ENCODE results near the gene CIDEC. TPM values are rescaled to one million over a fixed set of nuclear protein-coding genes. Genes with fewer than 3 reads are reported as not detected.
"Not testable (repeated sequence)": the region's sequence is repeated elsewhere in the genome, so short reads cannot be mapped to it uniquely, and the experiment has no call there.

CIDEC gene
- total RNA-seq, 4 donors from 2014 or later: 12.5 to 34.7 (median 26.1) TPM

GRCh38 chr3:9898467-9899241 lies 18.6 kb upstream of the CIDEC start:
- H3K9me3 ChIP-seq: no peaks in the 10 kb centered on the region
- H3K4me1 ChIP-seq: peaks cover 48% of the 10 kb centered on the region
- TF ChIP-seq CTCF (IDR thresholded peaks at IDR 0.05) (no peak), EP300 (IDR thresholded peaks at IDR 0.05) (no peak), POLR2AphosphoS5 (IDR thresholded peaks at IDR 0.05) (no peak), POLR2A (IDR thresholded peaks at IDR 0.05) (no peak)
- peak overlapping the region; percentile 50 for H3K27ac ChIP-seq
- H3K4me3 ChIP-seq: no peak overlapping the region
- no peaks in the 10 kb centered on the region for H3K27me3 ChIP-seq
- WGBS: 50% methylated on average over 8 of the region's 8 CpGs
- no peaks in the 10 kb centered on the region for H3K36me3 ChIP-seq
- DNase-seq (ENCODE audit: low spot score in 2 of 2): no peak

- Histone ChIP-seq H3K9me3 (no peaks in the 10 kb centered on the region), H3K4me1 (peaks cover 48% of the 10 kb centered on the region), H3K27ac (peak overlapping the region; percentile 50), H3K27me3 (no peaks in the 10 kb centered on the region), H3K4me3 (no peak overlapping the region), H3K36me3 (peaks cover 6% of the 10 kb centered on the region)
- TF ChIP-seq EP300 (IDR thresholded peaks at IDR 0.05) (no peak), POLR2A (IDR thresholded peaks at IDR 0.05) (no peak), POLR2AphosphoS5 (IDR thresholded peaks at IDR 0.05) (no peak), CTCF (IDR thresholded peaks at IDR 0.05) (no peak)
- WGBS: 63% methylated on average over 3 of the region's 4 CpGs
- DNase-seq (ENCODE audit: low spot score in 2 of 2): no peak
Observed at GRCh38 chr3:9897408-9898372, 17.6 kb upstream of the CIDEC start.

GRCh38 chr3:9896755-9897407 lies 16.8 kb upstream of the CIDEC start:
- not testable (repeated sequence) for H3K9me3 ChIP-seq; H3K27me3 ChIP-seq; H3K36me3 ChIP-seq; DNase-seq (ENCODE audit: low spot score in 2 of 2); H3K4me3 ChIP-seq
- Histone ChIP-seq H3K4me1 (peaks cover 45% of the 10 kb centered on the region), H3K27ac (peak overlapping the region; percentile 50)
- 79% methylated on average over 10 of the region's 10 CpGs for WGBS

GRCh38 chr3:9895715-9896114 lies 15.7 kb upstream of the CIDEC start:
- H3K9me3 ChIP-seq; H3K27ac ChIP-seq; H3K27me3 ChIP-seq; H3K36me3 ChIP-seq; DNase-seq (ENCODE audit: low spot score in 2 of 2); H3K4me3 ChIP-seq: not testable (repeated sequence)
- WGBS: 96% methylated on average over 3 of the region's 3 CpGs
- H3K4me1 ChIP-seq: peaks cover 56% of the 10 kb centered on the region

GRCh38 chr3:9893739-9894138 lies 13.7 kb upstream of the CIDEC start:
- TF ChIP-seq POLR2AphosphoS5 (IDR thresholded peaks at IDR 0.05): no peak
- TF ChIP-seq EP300 (IDR thresholded peaks at IDR 0.05): no peak
- Histone ChIP-seq H3K4me1 (peaks cover 51% of the 10 kb centered on the region), H3K9me3 (no peaks in the 10 kb centered on the region), H3K36me3 (peaks cover 6% of the 10 kb centered on the region), H3K27ac (peak overlapping the region; percentile 61), H3K27me3 (no peaks in the 10 kb centered on the region), H3K4me3 (no peak overlapping the region)
- DNase-seq (ENCODE audit: low spot score in 2 of 2): no peak
- 100% methylated on average over 1 of the region's 1 CpG for WGBS

- Histone ChIP-seq H3K27ac (peak overlapping the region; percentile 96), H3K4me3 (peak overlapping the region; percentile 86), H3K4me1 (peaks cover 35% of the 10 kb centered on the region), H3K9me3 (no peaks in the 10 kb centered on the region), H3K27me3 (no peaks in the 10 kb centered on the region), H3K36me3 (peaks cover 6% of the 10 kb centered on the region)
- WGBS: 5% methylated on average over 12 of the region's 12 CpGs
- TF ChIP-seq EP300 (IDR thresholded peaks at IDR 0.05): no peak
- no peak for DNase-seq (ENCODE audit: low spot score in 2 of 2)
Observed at GRCh38 chr3:9891072-9891622, 11.1 kb upstream of the CIDEC start.
